ENCODE results near the gene SETD4. TPM values are rescaled to one million over a fixed set of nuclear protein-coding genes. Genes with fewer than 3 reads are reported as not detected.

SETD4 gene
- total and polyA plus RNA-seq, 2 of the 8 experiments (the other 6 are each of a cell fraction or from before 2014, with no cell fraction given): 20.1 to 46.6 TPM

DNA sequence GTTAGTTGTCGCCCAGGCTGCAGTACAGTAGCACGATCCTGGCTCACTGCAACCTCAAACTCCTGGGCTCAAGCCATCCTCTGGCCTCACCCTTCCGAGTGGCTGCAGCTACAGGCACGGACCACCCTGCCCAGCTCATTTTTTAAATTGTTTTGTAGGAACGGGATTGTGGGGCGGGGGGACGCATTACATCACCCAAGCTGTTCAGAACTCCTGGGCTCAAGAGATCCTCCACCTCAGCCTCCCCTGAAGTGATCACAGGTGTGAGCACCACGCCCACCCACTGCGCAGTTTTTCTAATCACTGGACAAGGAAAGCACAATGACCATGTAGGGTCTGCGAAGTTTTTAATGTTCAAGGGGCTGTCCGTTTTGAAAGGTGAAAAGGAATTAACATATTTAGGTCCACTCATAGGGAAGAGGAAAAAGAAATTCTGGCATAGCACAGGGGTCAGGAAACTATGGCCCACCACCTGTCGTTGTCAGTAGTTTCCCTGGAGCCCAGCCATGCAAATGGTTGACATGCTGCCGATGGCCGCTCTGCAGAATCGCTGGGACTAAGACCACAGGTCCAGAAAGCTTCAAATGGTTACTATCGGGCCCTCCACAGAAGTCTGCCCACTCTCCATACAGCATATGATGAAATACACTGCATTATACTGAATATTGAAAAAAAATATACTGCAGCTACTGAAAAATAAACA lies 26.0 kb downstream of the SETD4 start:
- Histone ChIP-seq H4K91ac (replicated peaks; ENCODE audit: insufficient read length, low read length) (no peak overlapping the region), H3K27me3 (replicated peaks in 1 of 4; ENCODE audit: control insufficient read depth in 3 of 4, extremely low read depth in 1 of 4, insufficient read depth in 3 of 4, low read length in 3 of 4) (no peaks in the 10 kb centered on the region), H2BK5ac (ENCODE audit: low read depth, low read length) (no peak overlapping the region), H3K4ac (replicated peaks; ENCODE audit: insufficient read length, low read depth, low read length) (no peak overlapping the region), H3K9me3 (ENCODE audit: insufficient read depth in 2 of 2, low read depth in 1 of 2, low read length in 1 of 2) (no peaks in the 10 kb centered on the region), H4K5ac (ENCODE audit: insufficient read length, low read depth, low read length) (no peak overlapping the region), H3K79me1 (ENCODE audit: low read depth, low read length) (no peaks in the 10 kb centered on the region), H2AK5ac (ENCODE audit: low read depth, low read length) (no peak overlapping the region), H4K20me1 (replicated peaks in 1 of 2; ENCODE audit: control insufficient read depth in 1 of 2, insufficient read depth in 2 of 2, low read length in 2 of 2) (peaks cover 0 to 1% of the 10 kb centered on the region in 2 experiments), H2BK20ac (ENCODE audit: low read length) (no peak overlapping the region), H3K4me1 (replicated peaks in 1 of 4; ENCODE audit: control insufficient read depth in 3 of 4, insufficient read depth in 4 of 4, low read length in 3 of 4) (peaks cover 0 to 6% (median 1%) of the 10 kb centered on the region in 4 experiments; a peak in 3 of 7 replicates), H3K36me3 (ENCODE audit: control insufficient read depth in 2 of 4, insufficient read depth in 4 of 4, low read length in 3 of 4) (peaks cover 10 to 48% (median 29%) of the 10 kb centered on the region in 4 experiments), H3K23me2 (ENCODE audit: low read depth, low read length) (no peaks in the 10 kb centered on the region), H3K79me2 (ENCODE audit: control insufficient read depth in 1 of 2, insufficient read depth in 2 of 2, low read length in 2 of 2) (no peaks in the 10 kb centered on the region), H3K23ac (ENCODE audit: insufficient read length) (no peak overlapping the region), H3K4me2 (ENCODE audit: insufficient read depth in 1 of 2, low read depth in 2 of 2, low read length in 2 of 2) (no peak overlapping the region), H3K56ac (replicated peaks; ENCODE audit: insufficient read length, low read depth, low read length) (no peak overlapping the region), H2BK15ac (ENCODE audit: low read length) (no peak overlapping the region), H2BK12ac (ENCODE audit: low read depth, low read length) (no peak overlapping the region), H2AFZ (ENCODE audit: low read length) (no peak overlapping the region), H3K9ac (replicated peaks in 1 of 4; ENCODE audit: extremely low read depth in 1 of 4, low read depth in 3 of 4, low read length in 3 of 4) (no peak overlapping the region), H3K18ac (ENCODE audit: extremely low read depth, low read length) (no peak overlapping the region), H3K27ac (ENCODE audit: low read depth, low read length) (no peak overlapping the region), H4K8ac (ENCODE audit: extremely low read depth, insufficient read depth, low read length) (no peak overlapping the region), H3K14ac (ENCODE audit: insufficient read length) (no peak overlapping the region), H3K4me3 (ENCODE audit: extremely low read depth in 1 of 4, insufficient read depth in 2 of 4, low read depth in 3 of 4, low read length in 4 of 4) (no peak overlapping the region), H2BK120ac (replicated peaks; ENCODE audit: low read depth, low read length) (no peak overlapping the region)
- 91% methylated on average over 16 of the region's 16 CpGs; no CpG with 5 or more reads in 1 of the 2 experiments for WGBS, 2 experiments (ENCODE audit: extremely low coverage in 1 of 2, insufficient coverage in 1 of 2, insufficient read length in 1 of 2, insufficient replicate concordance in 2 of 2, low coverage in 1 of 2, low lambda C conversion rate in 2 of 2, missing lambda C conversion rate in 1 of 2)
- DNase-seq (ENCODE audit: low read depth in 1 of 2, low spot score in 2 of 2) (no peak), FAIRE-seq (no peak)
- POLR2A ChIA-PET (ENCODE audit: partially characterized antibody): interaction anchor here (0.6 to 2.2 kb wide), 8 partner anchors 10 to 94 kb away, joined by 3 to 8 read pairs (median 5); partner anchors contain the start of gene SETD4
- no peak for TF ChIP-seq GTF2F1 (IDR thresholded peaks at IDR 0.05; ENCODE audit: borderline replicate concordance, low read depth, low read length)
- no peak for TF ChIP-seq HDAC2 (IDR thresholded peaks at IDR 0.05; ENCODE audit: borderline replicate concordance in 1 of 2, low read depth in 2 of 2, low read length in 2 of 2)
- TF ChIP-seq ASH2L (IDR thresholded peaks at IDR 0.05; ENCODE audit: low read length): no peak
- TF ChIP-seq SIRT6 (IDR thresholded peaks at IDR 0.05; ENCODE audit: low read length): no peak
- no peak for TF ChIP-seq KDM5A (IDR thresholded peaks at IDR 0.05; ENCODE audit: low read length)
- CTCF ChIA-PET (ENCODE audit: partially characterized antibody): interaction anchor here (0.9 to 2.9 kb wide), 9 partner anchors 8 to 91 kb away, joined by 3 to 35 read pairs (median 5); no protein-coding TSS in a partner anchor
